Measurements from ENCODE around the gene ZNF536.

ZNF536 gene

DNA sequence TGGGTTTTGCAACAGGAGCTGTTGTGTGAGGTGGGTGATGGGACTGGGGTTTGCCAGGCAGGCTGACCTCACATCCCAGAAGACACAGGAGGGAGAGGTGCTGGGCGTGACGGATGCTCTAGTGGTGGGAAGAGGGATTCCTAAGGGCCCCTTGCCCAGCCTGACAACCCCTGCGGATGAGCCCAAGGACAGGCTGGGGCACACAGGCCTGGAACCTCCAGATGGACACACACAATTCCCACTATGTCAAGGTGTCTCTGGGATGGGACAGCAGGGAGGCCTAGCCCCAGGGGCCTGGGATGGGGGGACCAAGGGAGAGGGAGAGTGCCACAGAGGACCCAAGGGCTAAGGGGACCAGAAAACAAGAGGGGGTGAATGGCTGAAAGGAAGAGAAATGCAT is 191.5 kb downstream of the ZNF536 start:
- DNase-seq (ENCODE audit: low read depth) = no peak

DNA sequence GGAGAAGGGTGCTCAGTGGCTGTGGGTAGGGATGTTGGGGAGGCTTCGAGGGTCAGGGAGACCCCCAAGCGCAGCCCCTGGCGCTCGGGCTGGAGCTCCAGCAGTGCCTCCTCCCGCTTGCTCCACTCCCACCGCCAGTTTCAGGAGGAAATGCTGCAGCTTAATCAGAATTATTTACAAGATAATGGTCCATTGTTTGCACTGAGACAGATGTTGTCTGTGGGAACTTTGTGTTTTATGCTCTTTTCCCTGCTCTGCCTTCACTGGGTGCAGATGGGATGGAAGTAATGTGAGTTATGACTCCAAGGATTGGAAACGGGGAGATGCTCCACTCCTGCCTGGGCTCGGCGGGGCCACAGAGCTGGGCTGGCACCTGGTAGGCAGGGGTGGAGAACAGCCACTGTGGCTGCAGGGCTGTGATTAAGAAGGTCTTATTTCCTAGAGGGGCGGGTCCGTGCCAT is 192.4 kb downstream of the ZNF536 start:
- no peak for DNase-seq (ENCODE audit: low read depth)

DNA sequence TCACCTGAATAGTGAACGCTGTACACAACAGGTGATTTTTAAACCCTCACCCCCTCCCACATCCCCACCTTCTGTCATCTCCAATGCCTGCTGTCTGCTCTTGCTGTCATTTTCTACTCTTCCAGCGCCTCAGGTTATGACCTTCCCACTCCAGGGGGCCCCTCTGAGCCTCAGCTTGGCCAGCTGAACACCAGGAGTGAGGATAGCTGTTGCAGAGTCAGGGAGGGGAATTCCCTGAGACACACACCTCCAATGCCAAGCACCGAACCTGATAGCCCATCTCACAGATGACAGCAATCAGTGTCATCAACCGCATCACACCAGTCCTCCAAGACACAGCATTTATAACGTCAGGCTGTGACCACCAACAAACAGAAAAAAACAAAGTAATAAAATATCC is 193.5 kb downstream of the ZNF536 start:
- DNase-seq (ENCODE audit: low read depth) = no peak

DNA sequence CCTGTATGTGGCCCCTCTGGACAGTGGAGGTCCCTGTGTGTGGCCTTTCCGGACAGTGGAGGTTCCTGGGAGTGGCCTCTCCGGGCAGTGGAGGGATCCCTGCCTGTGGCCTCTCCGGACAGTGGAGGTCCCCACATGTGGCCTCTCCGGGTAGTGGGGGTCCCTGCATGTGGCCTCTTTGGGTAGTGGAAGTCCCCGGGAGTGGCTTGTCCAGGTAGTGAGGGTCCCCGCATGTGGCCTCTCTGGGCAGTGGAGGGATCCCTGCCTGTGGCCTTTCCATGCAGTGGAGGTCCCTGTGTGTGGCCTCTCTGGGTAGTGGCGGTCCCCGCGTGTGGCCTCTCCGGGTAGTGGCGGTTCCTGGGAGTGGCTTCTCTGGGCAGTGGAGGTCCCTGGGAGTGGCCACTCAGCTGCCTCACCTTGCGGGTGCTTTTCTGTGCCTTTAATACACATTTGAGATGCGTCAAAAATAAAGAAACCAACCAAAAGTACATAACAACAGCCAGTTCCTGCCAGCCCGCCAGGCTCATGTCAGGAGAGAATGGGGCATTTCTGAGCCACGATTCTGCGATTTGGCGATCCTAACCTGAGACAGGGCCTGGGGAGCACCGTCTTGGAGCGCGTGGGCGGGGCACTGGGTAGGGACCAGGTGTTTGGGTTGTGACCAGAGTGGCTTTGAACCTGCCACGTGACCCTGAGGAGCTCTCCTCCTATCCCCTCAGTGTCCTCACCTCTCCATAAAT is 194.7 kb downstream of the ZNF536 start:
- DNase-seq (ENCODE audit: low read depth) = no peak

DNA sequence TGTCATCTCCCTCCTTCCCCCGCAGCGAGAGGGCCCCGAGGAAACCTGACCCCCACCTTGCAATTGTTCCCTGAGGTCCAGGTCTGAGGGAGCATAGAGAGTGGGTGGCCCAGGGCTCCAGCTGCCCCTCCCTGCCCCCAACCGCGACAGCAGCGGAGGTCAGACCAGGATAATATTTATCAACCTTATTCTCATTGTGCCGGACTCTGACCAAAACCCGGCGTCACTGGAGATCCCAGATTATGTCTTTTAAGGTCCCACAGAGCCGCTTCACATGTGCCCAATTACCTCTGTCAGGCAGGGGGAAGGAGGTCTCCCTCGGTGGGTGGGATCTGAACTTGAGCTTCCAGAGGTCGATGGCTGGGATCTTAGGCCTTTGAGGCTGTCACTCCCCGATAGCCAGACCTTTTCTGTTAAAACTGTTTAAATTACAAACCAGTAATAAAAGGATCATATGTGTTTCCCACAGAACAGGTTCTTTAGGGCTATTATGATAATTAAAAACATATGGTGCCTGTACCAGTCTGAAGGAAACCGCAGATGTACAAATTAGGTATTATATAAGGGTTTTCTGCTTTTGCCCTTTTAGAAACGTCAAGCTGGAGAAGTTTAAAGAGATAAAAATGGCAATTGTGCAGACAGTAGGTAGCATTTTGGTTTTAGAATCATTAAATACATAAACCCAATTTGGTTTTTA is 195.5 kb downstream of the ZNF536 start:
- no peak for DNase-seq (ENCODE audit: low read depth)

DNA sequence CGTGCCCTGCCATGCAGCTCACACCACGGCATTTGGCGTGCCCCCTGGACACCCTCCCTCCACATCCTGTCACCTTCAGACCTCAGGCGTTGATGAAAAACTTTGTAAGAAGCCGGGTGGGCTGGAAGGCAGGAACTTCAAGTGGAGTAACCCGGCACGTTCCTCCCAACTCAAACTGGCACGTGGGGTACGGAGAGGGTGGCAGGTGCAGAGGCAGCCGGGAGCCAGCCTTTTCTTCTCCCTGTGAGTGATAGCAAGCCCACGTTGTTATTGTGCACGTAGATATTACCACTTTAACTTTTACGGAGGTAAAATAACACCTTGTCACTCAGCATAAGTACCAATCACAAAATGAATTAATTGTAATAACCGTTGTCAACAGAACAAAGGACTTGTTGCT is 198.0 kb downstream of the ZNF536 start:
- no peak for DNase-seq (ENCODE audit: low read depth)

DNA sequence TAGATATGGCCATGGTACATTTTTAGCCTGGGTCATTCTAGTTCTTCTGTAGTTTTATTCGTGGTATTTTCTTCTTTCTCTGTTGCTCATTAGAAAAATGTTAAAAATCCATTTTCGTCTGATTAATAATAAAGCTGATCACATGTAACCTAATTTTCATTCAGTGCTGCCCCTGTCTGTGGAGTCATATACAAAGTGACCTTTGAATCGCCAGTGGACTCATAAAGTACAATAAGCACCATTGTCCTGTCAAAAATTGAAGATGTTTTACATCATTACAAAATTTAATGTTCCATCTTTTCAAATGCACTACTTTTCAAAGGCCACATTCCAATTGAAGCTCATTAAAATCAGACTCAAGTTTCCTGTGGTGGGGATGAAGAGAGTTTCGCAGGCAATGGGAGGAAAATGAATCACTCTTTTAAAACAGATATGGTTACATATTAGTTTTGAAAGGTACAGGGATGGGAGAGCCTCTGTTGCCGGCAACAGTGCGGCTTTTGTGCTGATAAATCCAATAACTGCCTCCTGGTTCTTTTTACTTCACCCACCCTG is 205.4 kb downstream of the ZNF536 start:
- no peak for DNase-seq (ENCODE audit: low read depth)

DNA sequence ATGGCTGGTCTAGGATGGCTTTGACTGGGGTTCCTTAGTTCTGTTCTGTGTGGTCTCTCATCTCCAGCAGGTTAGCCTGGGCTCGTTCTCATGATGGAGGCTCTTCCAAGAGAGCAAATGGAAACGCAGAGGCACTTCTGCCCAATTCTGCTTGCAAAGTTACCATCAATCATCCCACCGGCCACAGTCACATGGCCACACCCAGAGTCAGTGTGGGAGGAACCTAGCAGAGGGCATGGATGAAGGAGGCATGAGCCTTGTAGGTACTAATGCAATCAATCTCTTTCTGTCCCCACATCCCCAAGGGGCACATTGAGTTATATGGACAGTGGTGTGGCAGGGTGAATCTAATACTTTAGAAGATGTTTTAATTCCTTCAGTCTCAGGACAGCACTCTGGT is 207.2 kb downstream of the ZNF536 start:
- no peak for DNase-seq (ENCODE audit: low read depth)

DNA sequence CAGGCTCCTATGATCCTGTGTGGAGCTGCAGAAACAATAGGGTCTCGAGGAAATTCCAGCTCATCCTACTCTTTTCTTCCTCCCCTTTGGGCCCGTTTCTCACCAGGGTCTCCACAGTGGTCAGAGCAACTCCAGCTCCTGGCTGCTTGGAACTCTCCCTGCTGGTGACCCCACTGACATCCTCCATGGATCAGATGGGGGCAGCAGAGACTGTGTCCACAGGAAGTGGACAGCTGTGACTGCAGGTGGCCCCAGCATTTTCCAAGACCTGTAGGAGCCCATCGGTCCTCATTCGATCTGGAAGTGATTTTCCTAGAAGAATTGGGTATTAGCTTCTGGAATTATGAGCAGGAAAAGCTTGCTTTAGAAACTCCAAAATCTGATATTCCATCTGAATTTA is 208.5 kb downstream of the ZNF536 start:
- DNase-seq (ENCODE audit: low read depth) = no peak

DNA sequence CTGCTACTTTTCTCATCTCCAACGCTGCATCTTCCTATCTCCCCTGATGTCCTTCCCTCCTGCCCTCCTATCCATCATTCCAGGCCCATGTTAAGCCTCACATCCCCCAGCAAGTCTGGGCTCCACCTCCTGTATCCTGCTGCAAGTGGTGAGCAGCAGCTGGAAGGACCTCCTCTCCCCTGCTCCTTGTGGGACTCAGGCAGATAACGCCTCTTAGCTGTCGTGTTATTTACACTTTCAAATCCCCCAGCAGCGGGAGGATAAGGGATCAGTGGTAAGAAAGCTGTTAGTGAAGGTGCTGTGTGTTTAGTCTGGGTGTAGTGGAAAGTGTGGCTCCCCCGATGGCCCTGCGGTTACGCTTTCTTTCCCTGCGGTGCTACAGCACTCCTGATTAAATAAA is 211.9 kb downstream of the ZNF536 start:
- DNase-seq (ENCODE audit: low read depth) = no peak

DNA sequence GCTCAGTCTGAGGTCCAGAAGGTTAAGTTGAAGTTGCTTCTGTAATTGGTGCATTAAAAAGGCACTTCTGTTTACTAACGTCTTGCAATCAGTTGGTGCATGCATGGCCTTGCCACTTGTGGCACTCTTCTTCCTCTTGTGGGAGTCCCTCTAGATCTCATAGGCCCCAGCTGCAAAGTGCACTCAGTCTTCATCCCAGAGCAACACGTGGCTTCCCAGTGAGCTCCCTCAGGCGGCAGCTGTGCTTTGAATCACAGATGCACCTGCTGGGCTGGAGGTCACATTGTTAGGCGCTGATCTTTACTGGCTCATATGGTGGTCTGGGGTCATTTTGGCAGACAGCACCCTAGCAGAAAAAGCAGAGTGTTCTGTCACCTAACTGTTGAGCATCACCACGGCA is 215.7 kb downstream of the ZNF536 start:
- no peak for DNase-seq (ENCODE audit: low read depth)

DNA sequence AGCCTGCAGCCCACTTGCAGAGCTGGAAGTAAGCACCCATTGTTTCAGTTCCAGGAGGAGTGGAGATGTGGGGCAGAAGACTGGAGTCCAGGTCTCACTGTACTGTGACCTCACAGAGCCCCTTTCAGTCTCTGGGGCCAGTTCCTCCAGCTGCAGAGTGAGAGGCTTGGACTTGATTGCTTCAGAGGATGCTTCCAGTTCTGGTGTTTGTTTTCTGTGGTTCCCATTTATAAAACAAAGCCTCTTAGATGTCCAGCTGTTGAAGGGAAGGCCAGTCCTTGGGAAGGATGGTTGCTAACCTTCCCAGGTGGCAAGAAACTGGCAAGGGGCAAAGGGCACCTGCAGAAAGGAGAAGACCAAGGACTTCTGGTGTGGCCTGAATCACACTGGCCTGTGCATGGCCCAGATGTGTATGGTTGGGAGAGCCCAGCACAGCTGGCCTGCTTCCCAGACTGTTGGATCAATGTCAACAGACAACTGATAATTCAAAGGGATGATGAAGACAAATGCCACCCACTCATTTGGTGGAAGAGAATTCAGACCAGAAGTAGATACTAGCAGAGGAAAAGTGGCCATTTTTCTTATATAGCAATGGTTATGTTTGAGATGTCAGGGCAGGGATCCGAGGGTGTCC is 218.5 kb downstream of the ZNF536 start:
- no peak for DNase-seq (ENCODE audit: low read depth)

DNA sequence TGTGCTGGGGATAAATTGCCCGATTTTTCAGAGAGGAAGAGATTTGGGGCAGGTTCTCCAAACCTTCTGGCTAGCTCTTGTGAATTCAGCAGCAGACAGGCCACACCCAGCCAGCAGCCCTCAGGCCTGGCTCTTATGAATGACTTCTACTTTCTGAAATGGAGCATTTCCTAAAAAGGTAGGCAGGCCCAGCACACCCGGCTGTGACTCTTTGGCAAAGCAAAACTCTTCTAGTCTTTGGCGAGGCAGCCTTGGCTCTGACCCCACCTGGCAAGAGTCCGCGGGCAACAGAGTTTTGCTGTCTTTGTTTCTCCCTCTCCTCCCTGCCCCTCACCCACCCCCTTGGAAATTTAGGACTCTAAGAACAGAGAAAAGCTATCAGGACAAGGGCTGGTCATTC is 221.2 kb downstream of the ZNF536 start:
- no peak for DNase-seq (ENCODE audit: low read depth)

DNA sequence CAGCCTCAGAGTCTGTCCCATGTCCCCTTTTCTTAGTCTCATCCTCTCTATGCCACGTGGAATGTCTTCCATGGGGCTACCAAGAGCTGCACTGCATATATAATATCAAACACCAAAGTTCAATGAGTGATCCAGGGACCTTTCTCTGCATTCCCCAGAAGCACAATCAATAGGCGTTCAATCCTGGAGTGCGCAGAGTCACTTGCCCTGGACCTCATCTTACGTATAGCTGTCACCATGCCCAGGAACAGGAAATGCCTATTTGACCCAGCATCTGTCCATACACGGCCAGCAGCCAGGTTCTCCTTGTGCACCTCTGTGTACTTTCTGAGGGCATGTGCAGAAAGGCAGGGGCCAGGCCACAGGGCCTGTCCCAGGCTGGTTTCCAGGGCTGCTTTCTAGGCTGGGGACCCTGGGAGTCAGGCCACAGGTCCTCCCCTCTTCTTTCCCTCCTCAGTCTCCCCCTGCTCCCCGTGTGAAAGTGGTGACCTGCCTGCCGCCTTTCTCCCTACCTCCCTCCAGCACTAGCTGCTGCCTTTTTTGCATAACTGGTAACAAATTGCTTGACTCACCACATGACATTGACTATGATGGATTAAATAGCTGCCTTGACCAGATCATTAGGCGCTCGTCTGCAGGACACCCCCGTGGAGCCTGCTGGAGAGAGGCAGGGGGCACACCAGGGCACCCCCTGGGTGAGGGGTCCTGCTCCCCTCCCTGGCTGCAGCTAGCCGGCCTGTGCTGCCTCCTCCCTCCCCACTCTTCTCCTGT is 222.0 kb downstream of the ZNF536 start:
- DNase-seq (ENCODE audit: low read depth) = no peak

DNA sequence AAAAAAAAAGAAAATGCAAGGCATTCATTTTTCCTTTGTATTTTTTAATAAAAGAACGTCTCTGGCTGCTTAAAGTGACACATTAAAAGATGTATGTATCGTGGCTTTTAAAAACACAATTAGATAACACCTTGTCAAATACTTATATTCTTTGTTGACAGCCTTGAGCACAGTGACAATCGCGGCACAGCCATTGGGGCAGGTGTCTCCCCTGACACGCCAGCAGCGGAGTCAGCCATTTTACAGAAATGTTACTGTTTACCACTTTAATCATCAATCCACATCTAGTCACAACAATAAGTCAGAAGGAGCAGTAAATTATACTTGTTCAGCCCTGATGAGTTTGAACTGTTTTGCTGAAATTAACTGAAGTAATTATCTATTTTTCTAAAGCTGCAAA is 224.1 kb downstream of the ZNF536 start:
- no peak for DNase-seq (ENCODE audit: low read depth)

DNA sequence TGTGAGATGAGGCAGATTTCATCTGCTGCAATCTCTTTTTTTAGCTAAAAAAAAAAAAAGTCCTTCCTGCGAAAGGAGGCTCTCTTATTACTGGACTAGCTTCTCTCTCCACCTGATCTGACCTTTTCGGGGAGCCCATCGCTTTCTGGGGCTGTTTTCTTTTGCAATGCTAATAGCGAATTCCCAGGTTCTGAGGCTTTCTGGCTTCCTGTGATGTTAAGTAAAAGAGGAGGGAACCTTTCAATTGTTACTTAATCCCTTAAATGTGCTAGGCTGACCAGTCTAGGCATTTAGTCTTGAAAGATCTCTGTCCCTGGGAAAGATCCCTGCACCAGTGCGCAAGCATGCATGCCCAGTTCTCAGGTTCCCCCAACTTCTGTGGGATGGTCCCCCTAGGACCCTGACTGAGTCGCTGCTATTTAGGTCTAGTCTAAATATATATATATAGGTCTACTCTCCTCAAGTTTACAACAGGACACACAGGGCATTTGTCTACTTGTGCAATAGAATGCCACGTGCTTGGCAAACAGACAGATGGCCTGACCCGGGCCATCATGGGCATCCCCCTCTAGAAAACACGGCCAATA is 224.7 kb downstream of the ZNF536 start:
- no peak for DNase-seq (ENCODE audit: low read depth)

DNA sequence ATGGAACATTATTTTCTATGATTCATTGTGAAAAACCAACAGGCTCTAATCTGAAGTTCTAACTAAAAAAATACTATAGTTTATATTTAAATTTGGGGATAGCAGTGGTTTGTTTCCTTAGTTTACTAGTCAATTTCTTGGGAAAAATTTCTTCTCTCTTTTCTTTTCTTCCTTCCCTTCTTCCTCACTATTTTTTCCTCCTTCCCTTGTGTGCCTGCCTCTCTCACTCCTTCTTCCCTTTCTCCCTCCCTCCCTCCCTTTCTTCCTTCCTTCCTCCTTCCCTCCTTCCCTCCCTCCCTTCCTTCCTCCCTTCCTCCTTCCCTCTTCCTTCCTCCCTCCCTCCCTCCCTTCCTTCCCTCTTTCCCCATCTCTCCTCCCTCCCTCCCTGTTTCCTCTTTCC is 226.5 kb downstream of the ZNF536 start:
- no peak for DNase-seq (ENCODE audit: low read depth)

DNA sequence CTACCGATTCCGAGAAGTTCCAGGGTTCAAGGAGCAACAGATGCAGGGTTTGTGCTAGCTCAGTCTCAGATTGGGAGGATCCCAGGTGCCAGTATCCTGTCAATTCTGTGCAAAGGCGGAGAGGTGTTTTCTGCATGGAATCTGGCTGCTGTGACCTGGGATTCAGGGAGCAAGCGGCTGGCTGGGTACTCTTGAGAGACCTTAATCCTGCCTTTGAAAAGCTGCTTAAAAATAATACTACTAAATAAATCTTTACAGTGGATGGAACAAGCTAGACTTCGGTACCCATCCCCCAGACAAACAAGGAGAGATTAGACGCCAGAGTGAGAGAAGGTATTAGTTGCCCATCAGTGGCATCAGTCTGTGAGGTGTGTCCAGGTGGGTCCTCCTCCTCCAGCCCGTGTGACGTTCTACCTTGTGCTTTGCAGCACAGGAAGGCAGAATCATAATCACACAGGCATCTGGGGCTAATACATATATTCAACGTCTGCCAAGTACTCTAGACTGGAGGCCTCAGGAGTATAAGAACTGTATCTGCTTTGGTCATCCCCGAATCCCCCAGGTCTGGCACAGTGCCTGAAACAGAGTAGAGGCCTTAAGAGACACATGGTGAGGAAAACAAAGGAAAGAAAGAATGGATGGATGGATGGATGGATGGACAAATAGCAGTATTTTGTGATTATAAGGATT is 230.6 kb downstream of the ZNF536 start:
- no peak for DNase-seq (ENCODE audit: low read depth)

DNA sequence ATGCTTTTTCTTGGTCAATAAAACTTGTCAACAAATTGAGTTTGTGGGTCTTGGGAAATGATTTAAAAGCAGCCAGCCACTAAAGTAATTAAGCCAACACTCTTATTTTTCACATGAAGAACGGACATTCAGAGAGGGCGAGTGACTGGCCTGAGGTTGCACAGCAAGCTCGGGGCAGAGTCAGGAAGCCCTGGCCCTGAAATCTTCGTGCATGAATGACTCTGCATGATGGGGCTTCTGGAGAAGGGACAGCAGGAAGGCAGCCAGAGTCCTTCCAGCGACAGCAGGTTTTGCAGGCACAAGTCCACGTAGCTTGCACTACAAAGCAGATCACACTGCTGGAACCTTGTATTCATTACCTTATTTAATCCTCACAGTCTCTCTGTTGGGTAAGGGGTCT is 232.5 kb downstream of the ZNF536 start:
- DNase-seq (ENCODE audit: low read depth) = no peak

DNA sequence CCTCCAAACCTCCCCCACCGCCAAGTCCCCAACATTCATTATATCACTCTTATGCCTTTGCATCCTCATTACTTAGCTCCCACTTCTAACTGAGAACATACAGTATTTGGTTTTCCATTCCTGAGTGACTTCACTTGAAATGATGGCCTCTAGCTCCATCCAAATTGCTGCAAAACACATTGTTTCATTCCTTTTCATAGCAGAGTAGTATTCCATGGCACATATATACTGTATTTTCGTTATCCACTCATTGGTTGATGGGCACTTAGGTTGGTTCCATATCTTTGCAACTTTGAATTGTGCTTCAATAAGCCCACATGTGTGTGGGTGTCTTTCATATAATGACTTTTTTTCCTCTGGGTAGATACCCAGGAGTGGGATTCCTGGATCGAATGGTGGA is 233.1 kb downstream of the ZNF536 start:
- no peak for DNase-seq (ENCODE audit: low read depth)

Measured in activated T-cell treated with anti-CD3 and anti-CD28 coated beads for 24 hours (primary cell).